Raji (cell line): Measurements from ENCODE around the gene ISL2.

Source experiments
- POLR2A ChIP-seq: IDR thresholded peaks from 2 replicates; pipeline ENCODE4 v1.6.1; 2011; ENCODE audit warnings: low read depth, low read length, control low read depth; ENCODE audit not compliant: insufficient read depth

ISL2 gene

GRCh38 chr15:76321602-76322001, 15.0 kb upstream of the ISL2 start:
- no peak for TF ChIP-seq POLR2A

GRCh38 chr15:76324066-76324465, 12.5 kb upstream of the ISL2 start:
- no peak for TF ChIP-seq POLR2A

- no peak for TF ChIP-seq POLR2A
These were observed 10.9 kb upstream of the ISL2 start for GRCh38 chr15:76325704-76326103.

GRCh38 chr15:76327191-76328105, 9.1 kb upstream of the ISL2 start:
- no peak for TF ChIP-seq POLR2A

GRCh38 chr15:76328106-76328696, 8.4 kb upstream of the ISL2 start:
- no peak for TF ChIP-seq POLR2A

GRCh38 chr15:76328958-76329357, 7.6 kb upstream of the ISL2 start:
- TF ChIP-seq POLR2A: no peak

GRCh38 chr15:76330080-76330680, 6.4 kb upstream of the ISL2 start:
- TF ChIP-seq POLR2A: no peak

- no peak for TF ChIP-seq POLR2A
These were observed 3.8 kb upstream of the ISL2 start for GRCh38 chr15:76332796-76333195.

GRCh38 chr15:76333309-76333708, 3.3 kb upstream of the ISL2 start:
- no peak for TF ChIP-seq POLR2A

- no peak for TF ChIP-seq POLR2A
These were observed 2.7 kb upstream of the ISL2 start for GRCh38 chr15:76333720-76334437.

- TF ChIP-seq POLR2A: no peak
These were observed 1.9 kb upstream of the ISL2 start for GRCh38 chr15:76334438-76335306.

- peak; percentile 38 for TF ChIP-seq POLR2A
These were observed 993 bp upstream of the ISL2 start for GRCh38 chr15:76335307-76336253.

- no peak for TF ChIP-seq POLR2A
These were observed 604 bp downstream of the ISL2 start for GRCh38 chr15:76337059-76337695.
